ENCODE results near the gene CAMK1D. TPM values are rescaled to one million over a fixed set of nuclear protein-coding genes. Genes with fewer than 3 reads are reported as not detected.

The CAMK1D gene
- polyA plus RNA-seq, 1 donor (not counting 4 experiments of a cell fraction or from before 2014, with no cell fraction given): 0.76 TPM

DNA sequence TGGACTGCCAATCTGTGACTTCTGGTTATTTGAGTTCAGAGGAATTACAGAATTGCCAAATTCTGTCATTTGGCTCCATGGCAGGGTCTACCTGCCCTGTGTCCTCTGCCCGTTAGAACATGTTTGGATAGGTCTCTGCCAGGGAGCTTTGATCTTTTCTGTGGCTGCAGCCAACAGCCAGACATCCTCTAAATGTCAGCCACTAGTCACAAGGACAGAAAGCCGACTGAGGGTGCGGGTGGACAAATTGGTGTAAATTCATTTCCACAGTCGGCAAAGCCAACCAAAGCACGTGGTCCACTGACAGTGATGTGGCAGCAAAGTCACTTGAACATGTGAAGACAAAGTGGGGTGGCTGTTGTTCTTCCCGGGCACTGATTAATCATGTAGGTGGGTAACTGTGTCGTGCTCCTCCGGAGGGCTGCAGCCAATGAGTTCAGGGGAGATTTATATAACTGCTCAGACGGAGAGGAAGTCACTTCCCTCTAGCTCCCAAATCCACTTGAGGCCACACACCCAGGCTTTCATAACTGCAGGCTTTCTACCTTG is 26.7 kb upstream of the CAMK1D start:
- dilution Hi-C loops (cut with MboI; ENCODE audit: extremely low pct_ligation_motif_present, low sequenced_read_pairs): no loop called here
- TF ChIP-seq, protein P1, sequence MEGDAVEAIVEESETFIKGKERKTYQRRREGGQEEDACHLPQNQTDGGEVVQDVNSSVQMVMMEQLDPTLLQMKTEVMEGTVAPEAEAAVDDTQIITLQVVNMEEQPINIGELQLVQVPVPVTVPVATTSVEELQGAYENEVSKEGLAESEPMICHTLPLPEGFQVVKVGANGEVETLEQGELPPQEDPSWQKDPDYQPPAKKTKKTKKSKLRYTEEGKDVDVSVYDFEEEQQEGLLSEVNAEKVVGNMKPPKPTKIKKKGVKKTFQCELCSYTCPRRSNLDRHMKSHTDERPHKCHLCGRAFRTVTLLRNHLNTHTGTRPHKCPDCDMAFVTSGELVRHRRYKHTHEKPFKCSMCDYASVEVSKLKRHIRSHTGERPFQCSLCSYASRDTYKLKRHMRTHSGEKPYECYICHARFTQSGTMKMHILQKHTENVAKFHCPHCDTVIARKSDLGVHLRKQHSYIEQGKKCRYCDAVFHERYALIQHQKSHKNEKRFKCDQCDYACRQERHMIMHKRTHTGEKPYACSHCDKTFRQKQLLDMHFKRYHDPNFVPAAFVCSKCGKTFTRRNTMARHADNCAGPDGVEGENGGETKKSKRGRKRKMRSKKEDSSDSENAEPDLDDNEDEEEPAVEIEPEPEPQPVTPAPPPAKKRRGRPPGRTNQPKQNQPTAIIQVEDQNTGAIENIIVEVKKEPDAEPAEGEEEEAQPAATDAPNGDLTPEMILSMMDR (optimal IDR thresholded peaks at IDR 0.05 in 1 of 3, IDR thresholded peaks at IDR 0.05 in 1 of 3, conservative IDR thresholded peaks at IDR 0.05 in 1 of 3; ENCODE audit: extremely low read depth in 1 of 3, insufficient read depth in 2 of 3, low read length in 3 of 3): no peak
- no peak for TF ChIP-seq EZH2 (IDR thresholded peaks at IDR 0.05; ENCODE audit: low read length)
- Histone ChIP-seq H3K27me3 (ENCODE audit: control insufficient read depth, extremely low read depth, insufficient read depth, low read length) (no peaks in the 10 kb centered on the region), H3K4me1 (ENCODE audit: control insufficient read depth, extremely low read depth, insufficient read depth, low read length) (peaks cover 12% of the 10 kb centered on the region), H3K36me3 (ENCODE audit: control insufficient read depth in 2 of 2, extremely low read depth in 1 of 2, insufficient read depth in 2 of 2, low read length in 2 of 2) (no peaks in the 10 kb centered on the region), H4K20me1 (ENCODE audit: control insufficient read depth, extremely low read depth, insufficient read depth, low read length) (no peaks in the 10 kb centered on the region), H3K9ac (ENCODE audit: control insufficient read depth, extremely low read depth, insufficient read depth, low read length) (no peak overlapping the region), H3K9me1 (ENCODE audit: control insufficient read depth, extremely low read depth, insufficient read depth, low read length) (no peaks in the 10 kb centered on the region), H2AFZ (ENCODE audit: control insufficient read depth, low read length) (peak overlapping the region; percentile 44), H3K4me2 (ENCODE audit: control insufficient read depth, extremely low read depth, insufficient read depth, low read depth, low read length) (no peak overlapping the region), H3K9me3 (ENCODE audit: control insufficient read depth, low read depth, low read length) (no peaks in the 10 kb centered on the region), H3K4me3 (ENCODE audit: control insufficient read depth in 2 of 3, extremely low read depth in 1 of 3, insufficient read depth in 2 of 3, low read depth in 1 of 3, low read length in 3 of 3) (no peak overlapping the region), H3K79me2 (ENCODE audit: control insufficient read depth, insufficient read depth, low read length) (no peaks in the 10 kb centered on the region), H3K27ac (ENCODE audit: control insufficient read depth, insufficient read depth, low read length) (no peak overlapping the region)
- FAIRE-seq: peak; percentile 41
- no peak for DNase-seq (ENCODE audit: low read depth, low spot score)

DNA sequence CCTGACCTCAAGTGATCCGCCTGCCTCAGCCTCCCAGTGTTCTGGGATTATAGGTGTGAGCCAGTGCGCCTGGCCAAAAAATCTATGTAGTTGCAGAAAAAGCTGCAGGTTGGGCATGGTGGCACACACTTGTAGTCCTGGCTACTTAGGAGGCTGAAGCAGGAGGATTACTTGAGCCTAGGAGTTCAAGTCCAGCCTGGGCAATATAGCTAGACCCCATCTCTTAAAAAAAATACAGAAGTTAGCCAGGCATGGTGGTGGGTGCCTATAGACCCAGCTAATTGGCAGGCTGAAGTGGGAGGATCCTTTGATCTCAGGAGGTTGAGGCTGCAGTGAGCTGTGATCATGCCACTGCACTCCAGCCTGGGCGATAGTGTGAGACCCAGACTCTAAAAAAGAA is 24.8 kb upstream of the CAMK1D start:
- dilution Hi-C loops (cut with MboI; ENCODE audit: extremely low pct_ligation_motif_present, low sequenced_read_pairs): no loop called here
- no peak for FAIRE-seq

More for the DNA sequence above, 24.8 kb upstream of the CAMK1D start:
- Histone ChIP-seq H3K4me3 (ENCODE audit: control insufficient read depth in 2 of 3, extremely low read depth in 1 of 3, insufficient read depth in 2 of 3, low read depth in 1 of 3, low read length in 3 of 3) (no peak overlapping the region), H4K20me1 (ENCODE audit: control insufficient read depth, extremely low read depth, insufficient read depth, low read length) (no peaks in the 10 kb centered on the region), H3K79me2 (ENCODE audit: control insufficient read depth, insufficient read depth, low read length) (no peaks in the 10 kb centered on the region), H3K9me1 (ENCODE audit: control insufficient read depth, extremely low read depth, insufficient read depth, low read length) (no peaks in the 10 kb centered on the region), H3K36me3 (ENCODE audit: control insufficient read depth in 2 of 2, extremely low read depth in 1 of 2, insufficient read depth in 2 of 2, low read length in 2 of 2) (no peaks in the 10 kb centered on the region), H2AFZ (ENCODE audit: control insufficient read depth, low read length) (no peak overlapping the region), H3K4me1 (ENCODE audit: control insufficient read depth, extremely low read depth, insufficient read depth, low read length) (peaks cover 12% of the 10 kb centered on the region), H3K9me3 (ENCODE audit: control insufficient read depth, low read depth, low read length) (no peaks in the 10 kb centered on the region), H3K4me2 (ENCODE audit: control insufficient read depth, extremely low read depth, insufficient read depth, low read depth, low read length) (no peak overlapping the region), H3K9ac (ENCODE audit: control insufficient read depth, extremely low read depth, insufficient read depth, low read length) (no peak overlapping the region), H3K27ac (ENCODE audit: control insufficient read depth, insufficient read depth, low read length) (no peak overlapping the region), H3K27me3 (ENCODE audit: control insufficient read depth, extremely low read depth, insufficient read depth, low read length) (no peaks in the 10 kb centered on the region)
- no peak for DNase-seq (ENCODE audit: low read depth, low spot score)
- TF ChIP-seq EZH2 (IDR thresholded peaks at IDR 0.05; ENCODE audit: low read length): no peak
- TF ChIP-seq, protein P1 (optimal IDR thresholded peaks at IDR 0.05 in 1 of 3, IDR thresholded peaks at IDR 0.05 in 1 of 3, conservative IDR thresholded peaks at IDR 0.05 in 1 of 3; ENCODE audit: extremely low read depth in 1 of 3, insufficient read depth in 2 of 3, low read length in 3 of 3): no peak

Measured in keratinocyte (primary cell).